HG03135 (cell line): Measurements from ENCODE around the gene PRPSAP1.

Experiments
- ATAC-seq: cut with Tn5 transposase; IDR thresholded peaks from one replicate; pipeline ENCODE4 v1.9.1; 2021; ENCODE audit warnings: mild to moderate bottlenecking, moderate library complexity; ENCODE audit not compliant: unreplicated experiment

The PRPSAP1 gene

DNA sequence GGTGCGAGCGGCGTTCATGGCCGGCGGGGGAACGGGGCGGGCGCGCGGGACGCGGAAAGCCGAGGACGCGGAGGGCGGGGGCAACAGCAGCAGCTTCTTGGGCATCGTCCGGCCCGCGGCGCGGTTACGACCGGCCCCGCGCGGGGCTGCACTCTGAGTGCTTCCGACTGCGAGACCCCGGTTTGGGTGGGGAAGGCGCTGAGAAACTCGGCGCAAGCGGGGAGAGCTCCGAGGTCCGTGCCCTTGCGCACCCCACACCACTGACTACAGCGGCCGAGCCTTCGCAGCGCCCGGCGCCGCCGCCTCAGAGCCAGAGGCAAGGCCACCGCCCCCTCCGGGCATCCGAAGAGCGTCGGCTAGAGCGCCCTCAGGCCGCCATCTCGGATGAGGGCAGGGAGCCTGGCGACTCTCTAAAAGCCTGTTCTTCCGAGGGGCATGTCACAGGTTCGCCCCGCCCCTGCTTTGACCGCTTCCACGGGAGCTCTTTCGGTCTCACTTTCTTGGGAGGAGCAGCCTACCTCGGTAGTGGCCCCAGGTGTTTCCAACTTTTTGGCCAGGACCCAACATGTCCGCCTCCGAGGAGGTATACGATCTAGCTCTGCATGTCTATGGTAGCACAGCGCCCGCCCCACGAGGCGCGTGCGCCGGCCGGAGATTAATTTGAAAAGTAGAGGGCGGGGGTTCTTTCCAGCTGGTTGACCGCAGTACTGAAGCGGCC lies at the start of gene PRPSAP1:
TSS of gene PRPSAP1 (minus strand) at position 318 of the 718 bp plus-strand sequence. CDS start at position 105, 213 bp downstream.
- ATAC-seq, result peak; percentile 85

DNA sequence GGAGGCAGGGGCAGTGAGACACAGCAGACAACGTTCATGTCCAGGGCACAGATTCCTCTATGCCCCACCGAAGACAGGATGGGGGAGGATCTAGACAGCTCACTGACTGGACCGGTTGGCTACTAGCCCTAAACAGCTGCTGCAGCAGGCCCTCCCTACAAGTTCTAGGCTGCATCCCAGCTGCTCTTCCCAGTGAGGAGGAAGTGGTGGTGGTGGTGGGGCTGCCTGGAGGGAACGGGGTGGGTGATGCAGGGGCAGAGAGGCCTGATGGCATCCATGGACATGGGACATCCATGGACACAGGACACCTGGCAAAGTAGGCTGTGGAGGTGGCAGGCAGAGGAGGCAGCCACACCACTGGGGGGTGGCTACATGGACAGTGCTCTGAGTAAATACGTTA lies 49.0 kb upstream of the PRPSAP1 start:
- ATAC-seq, result no peak

GRCh38 chr17:76399175-76400172 lies 45.8 kb upstream of the PRPSAP1 start:
- ATAC-seq, result no peak

DNA sequence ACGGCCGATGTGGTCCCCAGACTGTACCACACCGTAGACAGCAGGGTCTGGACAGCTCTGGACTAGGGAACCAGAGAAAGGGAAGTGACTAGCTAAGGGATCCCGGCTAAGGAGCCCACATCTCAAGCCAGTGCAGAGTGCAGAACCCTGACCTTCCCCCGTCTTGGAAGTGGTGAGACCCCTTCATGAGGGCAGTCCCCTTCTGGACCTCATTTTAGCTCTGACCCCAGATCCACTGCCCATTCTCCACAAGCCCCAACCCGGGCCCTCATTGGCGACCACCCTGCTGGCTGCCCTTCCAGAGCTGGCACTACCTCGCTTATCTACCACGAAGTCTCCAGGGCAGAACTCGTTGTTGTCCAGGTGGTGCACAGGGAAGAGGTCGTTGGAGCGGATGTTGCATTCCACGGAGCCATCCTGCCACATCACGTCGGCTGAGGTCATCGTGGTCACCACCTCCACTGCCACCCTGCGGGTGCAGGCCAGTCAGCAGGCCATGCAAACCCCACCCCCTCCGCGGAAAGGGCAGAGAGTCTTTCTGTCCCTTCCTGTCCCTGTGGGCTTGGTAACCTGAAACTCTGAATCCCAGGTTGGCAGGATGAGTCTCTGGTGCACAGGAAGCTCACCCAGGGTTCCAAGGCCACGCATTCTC lies 44.9 kb upstream of the PRPSAP1 start:
- ATAC-seq, result no peak

GRCh38 chr17:76397687-76398522 lies 44.2 kb upstream of the PRPSAP1 start:
- no peak for ATAC-seq

- no peak for ATAC-seq
Observed at GRCh38 chr17:76397184-76397583, 43.5 kb upstream of the PRPSAP1 start.

- no peak for ATAC-seq
Observed at GRCh38 chr17:76395980-76396379, 42.3 kb upstream of the PRPSAP1 start.

DNA sequence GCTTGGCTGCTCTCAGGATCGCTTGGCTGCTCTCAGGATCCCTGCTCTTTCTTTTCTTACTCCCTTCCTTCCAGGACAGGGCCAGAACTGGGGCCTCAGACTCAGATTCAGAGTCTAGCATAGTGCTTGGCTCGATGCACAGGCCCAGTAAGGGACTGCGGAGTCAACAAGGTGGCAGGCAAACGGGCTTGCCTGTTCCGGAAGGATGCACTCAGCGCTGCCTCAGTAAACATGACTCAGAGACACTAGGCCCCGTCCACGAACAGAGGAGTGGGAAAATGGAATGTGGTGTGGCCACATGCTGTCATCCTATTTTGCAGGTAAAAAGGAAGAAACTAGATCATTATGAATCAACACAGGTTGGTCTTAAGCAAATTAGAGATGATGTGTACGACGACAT lies 40.5 kb upstream of the PRPSAP1 start:
- no peak for ATAC-seq

GRCh38 chr17:76391200-76391715 lies 37.5 kb upstream of the PRPSAP1 start:
- ATAC-seq, result no peak

DNA sequence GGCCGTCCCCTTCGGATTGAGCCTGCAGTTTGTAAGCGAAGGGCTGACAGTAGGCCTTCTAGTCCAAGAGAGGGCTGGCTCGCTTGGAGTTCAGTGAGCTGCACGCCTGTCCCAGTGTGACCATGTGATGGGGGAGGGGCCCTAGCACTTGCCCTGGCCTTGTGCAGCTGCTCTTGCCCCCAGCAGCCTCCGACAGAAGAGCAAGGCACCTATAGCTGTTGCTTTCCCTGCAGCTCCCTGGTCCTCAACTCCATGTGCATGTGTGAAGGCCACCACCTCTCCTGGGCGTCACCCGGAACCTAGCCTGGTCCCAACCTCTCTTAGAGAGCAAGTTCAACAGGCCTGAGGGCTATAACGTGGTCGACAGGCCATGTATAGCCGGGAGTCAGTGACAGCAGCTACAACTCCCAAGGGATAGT lies 36.3 kb upstream of the PRPSAP1 start:
- no peak for ATAC-seq

DNA sequence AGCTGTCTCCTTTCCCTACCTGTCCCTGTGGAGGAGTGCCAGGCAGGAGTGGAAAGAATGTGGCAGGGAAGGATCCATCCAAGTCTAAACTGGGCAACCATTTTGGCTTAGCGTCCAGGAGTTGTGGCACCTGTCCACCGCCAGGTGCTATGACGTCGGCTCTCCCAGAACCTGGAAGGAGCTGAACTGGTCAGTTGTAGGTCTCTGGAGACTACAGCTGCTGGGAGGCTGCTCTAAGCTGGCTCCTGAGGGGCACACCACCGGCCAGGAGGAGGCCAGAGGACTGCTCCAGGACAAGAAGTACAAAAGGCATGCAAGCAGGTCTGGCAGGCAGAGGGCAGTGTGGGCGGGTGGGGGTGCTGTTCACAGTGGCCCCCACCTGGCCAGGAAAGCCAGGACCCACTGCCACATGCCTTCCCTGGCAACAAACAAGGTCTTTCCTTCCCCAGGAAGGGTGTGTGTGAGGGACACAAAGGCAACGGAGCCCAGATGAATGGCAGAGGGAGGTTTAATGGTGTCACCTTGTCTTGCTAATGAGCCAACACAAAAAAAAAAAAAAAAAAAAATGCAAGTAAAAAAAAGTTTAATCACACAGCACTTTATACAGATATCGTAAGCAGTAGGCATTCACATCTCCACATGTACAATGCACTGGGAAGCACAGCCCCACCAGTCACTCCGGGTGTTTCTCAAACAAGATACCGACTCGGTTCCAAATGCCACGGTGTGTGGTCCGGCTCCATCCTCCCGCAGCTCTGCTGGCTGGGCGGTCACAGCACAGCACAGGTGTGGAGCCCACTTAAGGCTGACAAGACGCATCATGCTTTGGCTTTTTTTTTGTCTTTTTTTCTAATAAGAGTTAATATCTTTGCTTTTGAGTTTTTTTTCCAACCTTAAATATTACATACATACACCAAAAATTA lies 35.5 kb upstream of the PRPSAP1 start:
- no peak for ATAC-seq

DNA sequence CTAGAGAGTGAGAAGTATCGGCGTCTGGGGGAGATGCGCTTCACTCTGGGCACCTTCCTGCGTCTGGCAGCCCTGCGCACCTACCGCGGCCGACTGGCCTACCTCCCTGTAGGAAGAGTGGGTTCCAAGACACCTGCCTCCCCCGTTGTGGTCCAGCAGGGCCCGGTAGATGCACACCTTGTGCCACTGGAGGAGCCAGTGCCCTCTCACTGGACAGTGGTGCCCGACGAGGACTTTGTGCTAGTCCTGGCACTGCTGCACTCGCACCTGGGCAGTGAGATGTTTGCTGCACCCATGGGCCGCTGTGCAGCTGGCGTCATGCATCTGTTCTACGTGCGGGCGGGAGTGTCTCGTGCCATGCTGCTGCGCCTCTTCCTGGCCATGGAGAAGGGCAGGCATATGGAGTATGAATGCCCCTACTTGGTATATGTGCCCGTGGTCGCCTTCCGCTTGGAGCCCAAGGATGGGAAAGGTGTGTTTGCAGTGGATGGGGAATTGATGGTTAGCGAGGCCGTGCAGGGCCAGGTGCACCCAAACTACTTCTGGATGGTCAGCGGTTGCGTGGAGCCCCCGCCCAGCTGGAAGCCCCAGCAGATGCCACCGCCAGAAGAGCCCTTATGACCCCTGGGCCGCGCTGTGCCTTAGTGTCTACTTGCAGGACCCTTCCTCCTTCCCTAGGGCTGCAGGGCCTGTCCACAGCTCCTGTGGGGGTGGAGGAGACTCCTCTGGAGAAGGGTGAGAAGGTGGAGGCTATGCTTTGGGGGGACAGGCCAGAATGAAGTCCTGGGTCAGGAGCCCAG lies 33.5 kb upstream of the PRPSAP1 start:
- no peak for ATAC-seq

GRCh38 chr17:76385892-76386786 lies 32.4 kb upstream of the PRPSAP1 start:
- ATAC-seq, result no peak

GRCh38 chr17:76384987-76385891 lies 31.5 kb upstream of the PRPSAP1 start:
- ATAC-seq, result no peak

DNA sequence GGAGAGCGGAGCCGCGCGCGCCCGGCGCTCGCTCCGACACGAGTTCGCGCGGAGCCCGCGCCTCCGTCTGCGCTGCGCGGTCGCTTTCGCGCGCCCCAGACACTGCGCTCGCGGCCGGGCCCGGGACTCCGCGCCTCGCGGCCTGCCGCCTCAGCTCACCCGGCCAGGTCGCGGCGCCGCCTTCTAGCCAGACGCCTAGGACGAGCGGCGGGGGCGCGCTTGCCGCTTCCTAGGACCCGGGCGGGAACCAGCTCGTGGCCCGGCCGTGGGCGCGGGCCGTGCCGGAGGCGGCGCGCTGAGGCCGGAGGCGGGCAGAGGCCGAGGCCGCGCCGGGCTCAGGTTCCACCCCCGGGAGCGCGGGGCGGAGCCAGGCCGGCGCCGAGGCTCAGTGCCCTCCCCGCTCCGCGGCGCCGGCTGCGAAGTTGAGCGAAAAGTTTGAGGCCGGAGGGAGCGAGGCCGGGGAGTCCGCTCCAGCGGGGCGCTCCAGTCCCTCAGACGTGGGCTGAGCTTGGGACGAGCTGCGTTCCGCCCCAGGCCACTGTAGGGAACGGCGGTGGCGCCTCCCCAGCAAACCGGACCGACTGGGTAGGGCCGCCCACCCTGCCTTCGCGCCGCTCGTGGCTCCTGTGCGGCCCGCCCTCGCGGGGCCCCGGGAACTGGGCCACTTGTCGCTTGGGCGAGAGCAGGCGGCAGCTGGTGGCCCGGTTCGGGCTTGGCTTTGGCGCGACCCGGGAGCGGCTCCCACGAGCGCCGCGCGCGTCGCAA lies 30.7 kb upstream of the PRPSAP1 start, which contains the start of gene SPHK1:
TSS of gene SPHK1 (plus strand) at position 388 of the 765 bp plus-strand sequence. CDS start 1,036 bp downstream, outside the sequence.
- ATAC-seq, result peak; percentile 52
